ENCODE measurements around the gene ARMC9. TPM values are rescaled to one million over a fixed set of nuclear protein-coding genes. Genes with fewer than 3 reads are reported as not detected.

The ARMC9 gene
- total and polyA plus RNA-seq, 11 donors, result 0.95 to 4.7 (median 2.4) TPM

DNA sequence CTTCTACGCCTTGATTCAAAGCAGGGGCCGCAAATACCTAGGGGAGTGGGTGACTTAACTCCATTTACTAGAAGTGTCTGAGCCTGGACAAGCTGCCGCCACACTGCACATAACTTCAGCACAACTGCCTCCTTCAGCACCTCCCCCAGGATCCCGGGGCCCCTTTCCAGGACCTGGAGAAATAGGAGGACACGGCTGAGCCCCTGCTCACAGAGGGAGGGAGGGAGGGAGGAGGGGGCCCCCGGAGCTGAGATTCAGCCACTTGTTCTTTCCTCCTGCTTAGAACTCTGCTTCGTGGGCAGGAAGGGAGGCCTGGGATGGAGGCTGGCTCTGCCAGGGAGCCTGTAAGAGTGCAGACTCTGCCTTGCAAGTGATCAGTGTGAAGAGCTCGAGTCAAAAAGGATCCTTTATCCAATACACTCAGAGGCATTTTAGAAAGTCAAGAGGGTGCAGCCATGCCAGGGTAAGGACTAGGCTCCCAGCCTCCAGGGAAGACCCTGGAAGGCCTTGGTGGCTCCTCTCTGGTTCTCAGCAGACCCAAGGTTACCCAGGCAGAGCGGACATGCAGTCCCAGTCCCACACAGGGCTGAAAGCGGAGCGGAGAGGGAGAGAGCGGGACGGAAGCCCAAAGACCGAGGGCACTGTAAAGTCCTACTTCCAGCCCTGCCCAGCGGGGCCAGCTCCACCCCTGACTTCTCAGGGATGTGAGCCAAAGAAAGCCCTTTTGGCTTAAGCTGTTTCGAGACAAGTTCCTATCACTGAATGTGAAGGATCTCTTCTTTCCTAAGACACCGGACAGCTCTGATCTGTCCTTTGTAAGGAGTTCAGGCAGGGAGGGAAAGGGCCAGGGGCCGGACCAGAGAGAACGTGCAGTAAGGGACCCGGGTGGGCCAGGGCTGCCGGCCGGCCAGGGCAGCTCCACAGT, 8.6 kb upstream of the ARMC9 start:
- H3K36me3 ChIP-seq, result no peaks in the 10 kb centered on the region
- H3K4me1 ChIP-seq, result peaks cover 3 to 61% (median 34%) of the 10 kb centered on the region in 12 donors
- no peaks in the 10 kb centered on the region for H3K9me3 ChIP-seq
- intact Hi-C loops (cut with DNase I), result loop anchor here in 5 of 10 donors (5.0 to 10.0 kb wide), 4 partner anchors 68 to 88 kb away; no protein-coding TSS in a partner anchor
- TF ChIP-seq, protein P1, sequence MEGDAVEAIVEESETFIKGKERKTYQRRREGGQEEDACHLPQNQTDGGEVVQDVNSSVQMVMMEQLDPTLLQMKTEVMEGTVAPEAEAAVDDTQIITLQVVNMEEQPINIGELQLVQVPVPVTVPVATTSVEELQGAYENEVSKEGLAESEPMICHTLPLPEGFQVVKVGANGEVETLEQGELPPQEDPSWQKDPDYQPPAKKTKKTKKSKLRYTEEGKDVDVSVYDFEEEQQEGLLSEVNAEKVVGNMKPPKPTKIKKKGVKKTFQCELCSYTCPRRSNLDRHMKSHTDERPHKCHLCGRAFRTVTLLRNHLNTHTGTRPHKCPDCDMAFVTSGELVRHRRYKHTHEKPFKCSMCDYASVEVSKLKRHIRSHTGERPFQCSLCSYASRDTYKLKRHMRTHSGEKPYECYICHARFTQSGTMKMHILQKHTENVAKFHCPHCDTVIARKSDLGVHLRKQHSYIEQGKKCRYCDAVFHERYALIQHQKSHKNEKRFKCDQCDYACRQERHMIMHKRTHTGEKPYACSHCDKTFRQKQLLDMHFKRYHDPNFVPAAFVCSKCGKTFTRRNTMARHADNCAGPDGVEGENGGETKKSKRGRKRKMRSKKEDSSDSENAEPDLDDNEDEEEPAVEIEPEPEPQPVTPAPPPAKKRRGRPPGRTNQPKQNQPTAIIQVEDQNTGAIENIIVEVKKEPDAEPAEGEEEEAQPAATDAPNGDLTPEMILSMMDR (IDR thresholded peaks at IDR 0.05), result no peak
- H3K27me3 ChIP-seq, result peaks cover 0 to 6% (median 0%) of the 10 kb centered on the region in 9 donors
- DNase-seq (peak in 4 of 5 donors; percentile 40 to 68 (median 62)), ATAC-seq (peak; percentile 28 to 55 (median 46))
- 54 to 70% (median 65%) methylated on average over 17 to 22 of the region's 22 CpGs for WGBS, 4 donors
- H3K4me3 ChIP-seq, result peak overlapping the region in 10 of 12 donors; percentile 28 to 57 (median 40)
- H3K27ac ChIP-seq, result peak overlapping the region; percentile 78 to 96 (median 86)

DNA sequence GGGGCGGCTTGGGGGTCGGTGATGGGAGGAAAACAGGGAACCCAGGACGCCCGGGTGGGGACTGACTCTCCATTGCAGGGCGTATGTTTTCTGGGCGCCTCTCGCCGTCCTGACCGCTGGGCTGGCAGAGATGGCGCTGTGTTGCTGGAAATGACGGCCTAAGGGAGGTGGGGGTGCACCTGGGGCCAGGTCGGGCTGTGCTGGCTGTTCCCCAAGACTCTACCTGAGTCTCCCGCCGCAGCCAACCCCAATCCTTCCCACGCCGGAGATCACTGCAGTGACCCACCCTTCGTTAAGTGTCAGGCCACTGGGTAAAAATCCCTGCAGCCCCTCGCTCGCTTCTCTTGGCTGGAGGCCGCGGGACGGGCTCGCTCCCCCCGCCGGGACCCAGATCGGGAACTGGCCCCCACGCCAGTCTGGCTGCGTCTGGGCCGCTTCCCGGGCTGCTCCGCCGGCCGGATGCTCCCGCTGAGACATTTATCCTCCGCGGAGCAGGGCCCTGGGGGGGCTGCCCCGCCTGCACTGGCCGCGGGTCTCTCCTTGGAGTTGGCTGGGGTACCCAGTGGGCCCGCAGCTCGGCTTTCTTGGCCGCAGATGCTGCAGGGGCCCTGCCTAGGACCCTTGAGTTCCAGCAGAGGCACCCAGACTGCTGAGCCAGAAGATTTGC, 7.8 kb upstream of the ARMC9 start:
- Histone ChIP-seq H3K9me3 (no peaks in the 10 kb centered on the region), H3K4me3 (peak overlapping the region; percentile 9 to 57 (median 39)), H3K4me1 (peaks cover 0 to 52% (median 26%) of the 10 kb centered on the region in 12 donors), H3K27ac (peak overlapping the region; percentile 78 to 96 (median 86)), H3K27me3 (peaks cover 0 to 6% (median 0%) of the 10 kb centered on the region in 9 donors), H3K36me3 (no peaks in the 10 kb centered on the region)
- intact Hi-C loops (cut with DNase I), result loop anchor here in 5 of 10 donors (5.0 to 10.0 kb wide), 4 partner anchors 68 to 88 kb away; no protein-coding TSS in a partner anchor
- ATAC-seq (peak; percentile 6 to 77 (median 58)), DNase-seq (peak; percentile 72 to 87 (median 83))
- TF ChIP-seq POLR2A (IDR thresholded peaks at IDR 0.05), result no peak
- TF ChIP-seq, protein P1 (IDR thresholded peaks at IDR 0.05), result peak in 2 of 12 donors; percentile 8 to 9
- 11 to 18% (median 15%) methylated on average over 25 to 42 of the region's 42 CpGs for WGBS, 4 donors

DNA sequence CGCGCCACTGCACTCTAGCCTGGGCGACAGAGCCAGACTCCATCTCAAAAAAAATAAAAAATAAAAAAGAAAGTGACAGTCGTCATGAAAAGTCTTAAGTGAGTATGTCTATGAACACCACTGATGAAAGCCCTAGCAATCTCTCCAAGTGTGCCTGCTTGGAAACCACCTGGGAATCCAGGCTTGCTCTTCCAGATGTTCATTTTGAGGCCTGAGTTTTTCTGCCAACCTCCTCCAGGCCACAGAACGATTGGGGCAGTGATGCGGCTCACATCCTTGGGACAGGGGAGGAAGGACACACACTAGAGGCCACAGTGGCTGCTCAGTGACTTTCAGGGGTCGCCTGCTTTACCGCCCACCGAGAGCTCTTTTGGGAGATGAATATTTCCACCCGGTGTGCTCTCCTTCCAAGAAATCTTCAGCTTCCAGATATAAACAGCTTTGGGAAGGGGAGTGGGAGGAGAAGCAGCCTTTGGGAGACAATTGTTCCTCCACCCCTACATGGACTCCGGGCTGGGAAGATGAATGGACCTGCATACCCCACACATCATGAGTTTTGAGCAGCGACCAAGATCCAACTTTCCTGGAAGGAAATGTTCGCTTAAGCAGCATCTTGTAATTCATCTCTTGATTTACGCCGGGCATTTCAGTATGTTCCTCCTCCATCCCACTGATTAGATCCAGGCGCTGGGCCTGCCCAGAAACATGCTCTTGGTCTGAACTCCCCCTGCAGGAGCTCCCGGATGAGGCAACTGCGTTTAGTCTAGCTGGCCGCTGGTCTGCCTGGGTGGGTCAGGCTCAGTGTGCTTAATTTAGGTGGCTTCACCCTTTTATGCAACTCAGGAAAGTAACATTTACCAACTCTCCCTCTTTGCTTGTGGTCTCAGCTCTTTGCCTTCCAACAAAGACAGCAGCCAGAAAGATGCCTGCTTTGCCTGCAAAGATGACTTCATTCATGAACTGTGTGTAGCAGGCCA, 6.2 kb upstream of the ARMC9 start:
- peak; percentile 58 to 76 (median 67) for ATAC-seq
- no peaks in the 10 kb centered on the region for H3K36me3 ChIP-seq
- H3K27ac ChIP-seq, result peak overlapping the region in 11 of 12 donors; percentile 15 to 95 (median 85)
- H3K9me3 ChIP-seq, result no peaks in the 10 kb centered on the region
- 50 to 61% (median 51%) methylated on average over 18 to 19 of the region's 19 CpGs for WGBS, 4 donors
- H3K27me3 ChIP-seq, result peaks cover 0 to 6% (median 0%) of the 10 kb centered on the region in 9 donors
- DNase-seq, result peak; percentile 69 to 85 (median 79)
- TF ChIP-seq POLR2A (IDR thresholded peaks at IDR 0.05), result no peak
- TF ChIP-seq, protein P1 (IDR thresholded peaks at IDR 0.05), result peak; percentile 39 to 83 (median 58)
- peaks cover 0 to 40% (median 20%) of the 10 kb centered on the region in 12 donors for H3K4me1 ChIP-seq
- H3K4me3 ChIP-seq, result no peak overlapping the region
- intact Hi-C loops (cut with DNase I), result loop anchor here in 8 of 10 donors (1.0 to 10.0 kb wide), 6 partner anchors 70 to 90 kb away; no protein-coding TSS in a partner anchor

Data from heart left ventricle (tissue), 16 donors.